Glutamatergic neuron (in vitro differentiated cells): ENCODE measurements around the gene MAGI1. TPM values are rescaled to one million over a fixed set of nuclear protein-coding genes. Genes with fewer than 3 reads are reported as not detected.

Source experiments
- DNase-seq: peaks from one replicate; pipeline ENCODE4 v3.0.0; 2022
- H3K27ac Mint-ChIP-seq: one replicate; pipeline ENCODE4 v1.8.0; 2020; ENCODE audit warnings: mild to moderate bottlenecking, mixed read lengths, inconsistent platforms; ENCODE audit not compliant: unreplicated experiment
- H3K27me3 Mint-ChIP-seq: one replicate; pipeline ENCODE4 v1.8.0; 2020; ENCODE audit warnings: mild to moderate bottlenecking, moderate library complexity, mixed read lengths, inconsistent platforms; ENCODE audit not compliant: unreplicated experiment
- H3K36me3 Mint-ChIP-seq: one replicate; pipeline ENCODE4 v1.8.0; 2020; ENCODE audit warnings: mild to moderate bottlenecking, mixed read lengths, inconsistent platforms; ENCODE audit not compliant: unreplicated experiment
- H3K4me1 Mint-ChIP-seq: one replicate; pipeline ENCODE4 v1.8.0; 2020; ENCODE audit warnings: mild to moderate bottlenecking, low read depth, mixed read lengths, inconsistent platforms; ENCODE audit not compliant: unreplicated experiment
- H3K4me3 Mint-ChIP-seq: one replicate; pipeline ENCODE4 v1.8.0; 2020; ENCODE audit warnings: mild to moderate bottlenecking, mixed read lengths, inconsistent platforms; ENCODE audit not compliant: unreplicated experiment
- H3K9me3 Mint-ChIP-seq: one replicate; pipeline ENCODE4 v1.8.0; 2020; ENCODE audit warnings: mild to moderate bottlenecking, moderate library complexity, mixed read lengths, inconsistent platforms; ENCODE audit not compliant: unreplicated experiment
- CTCF ChIP-seq: fragments of 200-600 bp; sonication (generic); IDR thresholded peaks from one replicate; pipeline ENCODE4 v1.5.0; 2021; ENCODE audit not compliant: partially characterized antibody, unreplicated experiment
- total RNA-seq: library from RNA; stranded (reverse); fragmentation: NEBNext Ultra II Directional; extraction: Animal tissue kit (Norgen Biotek cat#: 25700); gene quantifications from one replicate; pipeline ENCODE4 v1.2.1, GENCODE V29; 2021; ENCODE audit not compliant: unreplicated experiment

MAGI1 gene
- total RNA-seq, 1 donor from 2014 or later = 46.5 TPM

DNA sequence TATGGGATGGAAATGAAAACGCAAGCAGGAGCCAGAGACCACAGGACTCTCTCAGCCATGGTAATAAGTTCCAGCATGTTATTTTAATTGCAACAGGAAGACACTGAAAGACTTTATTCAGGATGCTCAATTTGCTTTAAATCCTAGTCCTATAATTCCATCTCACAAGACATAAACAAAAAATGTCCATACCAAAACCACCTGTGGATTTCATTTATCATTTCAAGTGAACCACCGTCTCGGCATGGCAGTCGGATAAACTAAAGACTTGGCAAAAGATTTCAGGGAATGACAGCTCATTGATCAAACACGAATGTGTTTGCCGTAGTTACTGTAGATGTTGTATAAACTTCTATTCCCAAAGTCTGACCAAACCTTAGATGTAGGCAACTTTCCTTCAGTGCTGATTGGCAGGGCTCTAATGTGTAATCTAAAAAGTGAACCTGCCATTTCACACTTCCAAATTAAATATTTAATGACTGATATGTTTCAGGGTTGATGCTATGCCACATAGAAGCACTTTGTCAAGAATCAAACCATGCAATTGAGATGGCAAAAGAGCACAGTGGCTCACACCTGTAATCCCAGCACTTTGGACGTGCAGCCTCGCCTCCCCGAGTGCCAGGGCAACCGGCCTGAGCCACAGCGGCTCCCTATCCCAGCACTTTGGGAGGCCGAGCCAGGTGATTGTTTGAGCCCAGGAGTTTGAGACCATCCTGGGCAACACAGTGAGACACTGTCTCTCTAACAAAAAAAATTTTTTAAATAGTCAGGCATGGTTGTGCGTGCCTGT, 331.7 kb downstream of the MAGI1 start:
- Mint-ChIP-seq H3K27me3 (peaks cover 9% of the 10 kb centered on the region), H3K4me3 (no peak overlapping the region), H3K9me3 (no peaks in the 10 kb centered on the region), H3K36me3 (no peaks in the 10 kb centered on the region), H3K27ac (no peak overlapping the region), H3K4me1 (peaks cover 2% of the 10 kb centered on the region)
- TF ChIP-seq CTCF = no peak
- DNase-seq = no peak

DNA sequence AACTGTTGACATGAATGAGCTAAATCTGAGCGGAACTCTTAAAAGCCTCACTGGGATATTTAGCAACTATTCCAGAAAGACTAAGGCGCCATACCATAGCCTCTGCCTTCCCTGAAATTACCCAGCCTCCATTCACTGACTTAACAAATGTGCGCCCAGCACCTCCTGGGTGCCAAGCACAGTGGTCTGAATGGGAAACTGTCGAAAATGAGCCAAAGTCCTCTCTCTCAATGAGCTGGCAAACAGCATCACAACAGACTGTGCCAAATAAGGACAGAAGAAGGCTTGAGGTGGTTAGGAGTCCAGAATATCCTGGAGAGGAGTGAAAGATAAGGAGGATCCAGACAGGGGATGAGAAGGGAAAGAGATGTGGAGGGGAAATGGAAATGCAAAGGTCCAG, 332.4 kb downstream of the MAGI1 start:
- no peak for DNase-seq

GRCh38 chr3:65703820-65704219, 334.9 kb downstream of the MAGI1 start:
- no peak for TF ChIP-seq CTCF
- Mint-ChIP-seq H3K36me3 (no peaks in the 10 kb centered on the region), H3K4me1 (peaks cover 2% of the 10 kb centered on the region), H3K4me3 (no peak overlapping the region), H3K27ac (no peak overlapping the region), H3K9me3 (no peaks in the 10 kb centered on the region), H3K27me3 (peaks cover 9% of the 10 kb centered on the region)
- no peak for DNase-seq

More for the DNA sequence above, 332.4 kb downstream of the MAGI1 start:
- no peaks in the 10 kb centered on the region for H3K36me3 Mint-ChIP-seq
- no peak overlapping the region for H3K27ac Mint-ChIP-seq
- H3K27me3 Mint-ChIP-seq = peaks cover 9% of the 10 kb centered on the region
- peaks cover 2% of the 10 kb centered on the region for H3K4me1 Mint-ChIP-seq
- H3K9me3 Mint-ChIP-seq = no peaks in the 10 kb centered on the region
- no peak for TF ChIP-seq CTCF
- no peak overlapping the region for H3K4me3 Mint-ChIP-seq

DNA sequence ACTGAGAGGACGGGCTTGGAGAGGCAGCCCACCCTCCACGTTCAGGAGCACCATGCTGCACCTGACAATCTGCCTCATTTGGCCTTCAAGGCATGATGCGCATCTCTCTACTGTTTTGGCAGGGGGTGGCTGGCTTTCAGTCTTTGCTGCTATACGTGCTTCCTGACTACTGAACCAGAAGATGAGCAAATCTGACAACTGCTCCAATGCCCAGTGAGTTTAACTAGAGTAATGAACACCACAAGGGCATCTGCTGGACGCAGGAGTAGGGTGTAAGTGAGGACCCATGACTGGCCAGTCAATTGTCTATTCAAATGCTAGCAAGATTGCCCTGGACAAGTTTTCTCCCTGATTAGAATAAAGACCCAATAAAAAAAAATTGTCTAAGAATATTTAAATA, 335.7 kb downstream of the MAGI1 start:
- Mint-ChIP-seq H3K36me3 (no peaks in the 10 kb centered on the region), H3K27ac (no peak overlapping the region), H3K9me3 (no peaks in the 10 kb centered on the region), H3K27me3 (peaks cover 5% of the 10 kb centered on the region), H3K4me3 (no peak overlapping the region), H3K4me1 (peaks cover 2% of the 10 kb centered on the region)
- TF ChIP-seq CTCF = no peak
- DNase-seq = no peak

GRCh38 chr3:65702202-65702601, 336.5 kb downstream of the MAGI1 start:
- H3K27ac Mint-ChIP-seq = no peak overlapping the region
- no peak overlapping the region for H3K4me3 Mint-ChIP-seq
- DNase-seq = no peak
- H3K27me3 Mint-ChIP-seq = peaks cover 5% of the 10 kb centered on the region
- peaks cover 2% of the 10 kb centered on the region for H3K4me1 Mint-ChIP-seq
- no peaks in the 10 kb centered on the region for H3K36me3 Mint-ChIP-seq
- TF ChIP-seq CTCF = no peak
- H3K9me3 Mint-ChIP-seq = no peaks in the 10 kb centered on the region
